ENCODE results near the gene ATP10A. TPM values are rescaled to one million over a fixed set of nuclear protein-coding genes. Genes with fewer than 3 reads are reported as not detected.

The ATP10A gene
- total RNA-seq, 2 experiments from 2014 or later, result 20.5 to 22.4 TPM

DNA sequence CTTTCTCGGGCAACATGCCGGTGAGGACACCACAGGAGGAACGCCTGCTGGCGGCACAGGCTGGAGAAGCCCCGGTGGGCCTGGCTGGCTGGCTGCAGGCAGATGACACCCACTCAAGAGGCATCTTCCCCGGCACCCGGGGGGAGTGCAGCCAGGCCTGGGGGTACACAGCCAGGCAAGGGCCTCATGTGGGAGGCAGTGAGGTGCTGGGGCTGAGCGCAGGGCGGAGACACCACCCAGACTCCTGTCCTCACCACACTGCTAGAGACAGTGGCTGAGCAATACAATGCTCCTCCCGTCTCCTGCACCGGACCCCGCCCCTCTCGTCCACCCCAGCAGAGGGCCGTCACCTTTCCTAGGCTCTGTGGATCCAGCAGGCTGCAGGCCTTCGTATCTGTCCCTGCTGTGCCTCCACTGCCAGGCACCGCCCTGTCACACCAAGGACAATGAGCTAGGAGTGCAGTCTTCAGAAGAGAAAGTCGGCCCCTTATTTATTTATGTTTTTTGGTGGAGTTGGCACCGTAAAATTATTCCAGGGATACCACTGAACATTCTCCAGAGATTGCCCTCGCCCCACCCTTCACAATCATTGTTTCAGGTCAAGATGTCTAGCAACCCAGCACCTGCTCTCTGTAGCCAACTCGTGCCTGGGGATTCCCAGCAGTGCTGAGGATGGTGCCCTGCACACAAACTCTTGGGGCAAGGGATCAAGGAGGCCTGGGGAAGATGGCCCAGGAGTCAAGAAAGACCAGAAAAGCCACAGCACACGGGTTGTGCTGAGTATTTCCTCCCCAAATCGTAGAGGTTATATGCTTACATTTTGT, 129.1 kb downstream of the ATP10A start:
- ChIA-PET CTCF (no interaction called here), POLR2A (no interaction called here)
- H3K4me3 Mint-ChIP-seq, result no peak overlapping the region
- no peaks in the 10 kb centered on the region for H3K9me3 Mint-ChIP-seq (ENCODE audit: low read depth)
- H3K36me3 Mint-ChIP-seq (ENCODE audit: low read depth), result peaks cover 2% of the 10 kb centered on the region
- intact Hi-C loops (cut with DNase I, micrococcal nuclease), result no loop called here
- ATAC-seq (no peak), DNase-seq (no peak)
- H3K27ac Mint-ChIP-seq, result no peak overlapping the region
- H3K4me1 Mint-ChIP-seq, result no peaks in the 10 kb centered on the region
- no peaks in the 10 kb centered on the region for H3K27me3 Mint-ChIP-seq

DNA sequence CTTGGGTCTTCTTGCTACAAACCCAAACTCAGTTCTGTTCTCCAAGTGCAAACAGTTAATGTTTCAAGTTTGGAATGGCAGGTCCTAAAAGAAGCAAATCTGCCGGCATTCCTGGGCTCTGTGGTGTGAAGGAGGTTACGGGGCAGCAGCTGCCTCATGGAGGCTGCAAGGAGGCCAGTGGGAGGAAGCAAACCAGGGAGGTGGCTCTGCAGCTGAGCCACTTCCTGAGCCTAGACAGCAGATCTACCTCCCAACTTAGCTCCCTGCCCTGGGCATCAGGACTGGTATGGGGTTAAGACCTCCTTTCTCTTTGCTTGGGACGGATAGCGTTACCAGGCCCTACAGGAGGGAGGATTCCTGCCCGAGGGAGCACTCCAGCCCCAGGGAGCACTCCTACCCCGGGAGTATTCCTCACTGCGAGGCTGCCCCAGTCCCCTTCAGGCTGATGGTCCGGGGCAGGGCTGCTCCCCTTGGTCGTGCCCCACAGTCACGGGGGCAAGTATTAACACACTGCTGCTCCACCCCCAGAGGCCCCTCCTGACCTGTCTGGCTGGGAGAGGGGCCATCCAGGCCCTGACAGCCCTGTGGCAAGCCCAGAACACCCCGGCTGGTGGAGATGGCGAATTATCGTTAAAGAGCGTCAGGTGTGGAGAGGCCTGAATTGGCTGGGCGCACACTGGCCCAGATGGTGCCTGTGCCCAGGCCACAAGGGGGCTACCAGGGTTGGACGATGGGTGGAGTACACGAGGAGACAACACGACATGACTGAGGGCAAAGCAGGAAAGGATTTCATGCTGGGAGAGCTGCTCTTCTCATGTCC, 129.9 kb downstream of the ATP10A start:
- H3K9me3 Mint-ChIP-seq (ENCODE audit: low read depth), result no peaks in the 10 kb centered on the region
- no peak overlapping the region for H3K27ac Mint-ChIP-seq
- ATAC-seq (no peak), DNase-seq (no peak)
- H3K4me3 Mint-ChIP-seq, result no peak overlapping the region
- intact Hi-C loops (cut with DNase I, micrococcal nuclease), result no loop called here
- POLR2A ChIA-PET, result no interaction called here
- CTCF ChIA-PET, result no interaction called here
- H3K27me3 Mint-ChIP-seq, result no peaks in the 10 kb centered on the region
- H3K36me3 Mint-ChIP-seq (ENCODE audit: low read depth), result peaks cover 2% of the 10 kb centered on the region
- no peaks in the 10 kb centered on the region for H3K4me1 Mint-ChIP-seq

DNA sequence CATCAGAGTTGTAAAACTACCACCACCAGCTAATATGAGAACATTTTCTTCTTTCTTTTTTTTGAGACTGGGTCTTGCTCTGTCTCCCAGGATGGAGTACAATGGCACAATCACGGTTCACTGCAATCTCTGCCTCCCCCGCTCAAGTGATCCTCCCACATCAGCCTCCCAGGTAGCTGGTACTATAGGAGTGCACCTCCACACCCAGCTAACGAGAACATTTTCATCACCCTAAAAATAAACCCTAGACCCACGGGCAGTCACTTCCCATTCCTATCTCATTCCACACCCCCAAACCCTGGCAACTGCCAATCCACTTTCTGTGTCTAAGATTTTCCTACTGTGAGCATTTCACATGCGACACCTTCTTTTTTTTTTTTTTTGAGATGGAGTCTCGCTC, 130.9 kb downstream of the ATP10A start:
- DNase-seq (no peak), ATAC-seq (no peak)
- Mint-ChIP-seq H3K4me1 (no peaks in the 10 kb centered on the region), H3K9me3 (ENCODE audit: low read depth) (no peaks in the 10 kb centered on the region), H3K36me3 (ENCODE audit: low read depth) (peaks cover 3% of the 10 kb centered on the region), H3K4me3 (no peak overlapping the region), H3K27ac (peak overlapping the region; percentile 68), H3K27me3 (no peaks in the 10 kb centered on the region)
- intact Hi-C loops (cut with DNase I, micrococcal nuclease), result no loop called here
- ChIA-PET POLR2A (no interaction called here), CTCF (no interaction called here)

DNA sequence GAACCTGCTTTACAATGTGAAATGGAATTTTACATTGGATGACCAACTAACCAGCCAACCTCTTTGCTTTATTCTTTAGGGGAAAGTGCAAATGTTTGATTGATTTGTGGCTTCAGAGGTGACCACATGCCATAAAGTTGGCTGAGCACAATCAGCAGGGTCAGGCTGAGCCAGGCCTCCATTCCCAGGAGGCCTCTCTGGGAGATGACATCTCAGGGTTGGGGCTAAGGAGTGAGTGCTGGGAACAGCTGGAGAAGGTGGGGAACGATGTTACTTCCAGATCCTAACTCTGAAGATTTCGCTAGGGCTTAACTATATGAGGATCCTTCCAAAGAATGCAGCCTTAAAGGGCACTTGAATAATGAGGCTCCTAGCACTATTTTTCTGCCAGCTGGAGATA, 131.7 kb downstream of the ATP10A start:
- ChIA-PET CTCF (interaction anchor here (0.6 kb wide), 1 partner anchor 8 kb away, joined by 5 read pairs; no protein-coding TSS in a partner anchor), POLR2A (no interaction called here)
- H3K27ac Mint-ChIP-seq, result no peak overlapping the region
- no peak overlapping the region for H3K4me3 Mint-ChIP-seq
- intact Hi-C loops (cut with DNase I, micrococcal nuclease), result no loop called here
- DNase-seq, result no peak
- no peak for ATAC-seq
- no peaks in the 10 kb centered on the region for H3K27me3 Mint-ChIP-seq
- H3K9me3 Mint-ChIP-seq (ENCODE audit: low read depth), result no peaks in the 10 kb centered on the region
- no peaks in the 10 kb centered on the region for H3K4me1 Mint-ChIP-seq
- peaks cover 3% of the 10 kb centered on the region for H3K36me3 Mint-ChIP-seq (ENCODE audit: low read depth)

DNA sequence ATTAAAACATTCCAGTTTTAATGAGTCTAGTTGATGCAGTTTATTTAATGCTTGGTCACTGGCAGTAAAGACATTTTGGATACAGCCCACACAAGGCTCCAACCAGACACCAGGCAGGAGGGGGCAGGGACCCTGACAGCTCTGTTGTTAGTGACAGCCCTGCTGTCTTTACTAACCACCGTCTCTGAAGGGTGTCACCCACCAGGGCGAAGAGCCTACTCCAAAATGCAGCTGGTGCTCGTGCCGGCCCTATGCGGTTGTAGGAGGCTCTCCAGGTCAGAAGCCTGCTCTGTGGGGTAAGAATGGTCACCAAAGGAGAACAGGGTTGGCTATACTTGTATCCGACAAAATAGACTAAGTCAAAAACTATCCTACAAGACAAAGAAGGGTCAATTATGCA, 132.2 kb downstream of the ATP10A start:
- Mint-ChIP-seq H3K27me3 (no peaks in the 10 kb centered on the region), H3K9me3 (ENCODE audit: low read depth) (no peaks in the 10 kb centered on the region), H3K36me3 (ENCODE audit: low read depth) (peaks cover 3% of the 10 kb centered on the region), H3K4me1 (no peaks in the 10 kb centered on the region), H3K27ac (no peak overlapping the region), H3K4me3 (no peak overlapping the region)
- ATAC-seq (no peak), DNase-seq (no peak)
- intact Hi-C loops (cut with DNase I, micrococcal nuclease), result no loop called here
- ChIA-PET POLR2A (no interaction called here), CTCF (interaction anchor here (0.6 kb wide), 1 partner anchor 8 kb away, joined by 5 read pairs; no protein-coding TSS in a partner anchor)

DNA sequence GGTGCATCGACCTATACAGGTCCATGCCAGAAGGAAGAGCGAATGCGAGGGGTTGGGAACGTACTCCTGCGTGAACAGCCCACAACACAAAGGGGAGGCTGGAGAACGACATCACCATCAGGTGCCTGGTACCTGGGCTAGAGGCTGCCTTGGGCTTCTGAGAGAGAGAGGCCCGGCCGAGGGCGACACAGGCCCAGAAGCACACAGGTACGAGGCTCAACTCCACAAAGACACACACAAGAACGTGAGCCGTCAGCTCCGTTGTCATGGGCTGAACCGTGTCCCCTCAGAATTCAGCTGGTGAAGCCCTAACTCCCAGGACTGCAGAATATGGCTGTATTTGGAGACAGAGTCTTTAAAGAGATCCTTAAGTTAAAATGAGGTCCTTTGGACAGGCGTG, 134.3 kb downstream of the ATP10A start:
- H3K9me3 Mint-ChIP-seq (ENCODE audit: low read depth), result no peaks in the 10 kb centered on the region
- no peaks in the 10 kb centered on the region for H3K27me3 Mint-ChIP-seq
- H3K4me3 Mint-ChIP-seq, result no peak overlapping the region
- intact Hi-C loops (cut with DNase I, micrococcal nuclease), result no loop called here
- H3K36me3 Mint-ChIP-seq (ENCODE audit: low read depth), result peaks cover 1% of the 10 kb centered on the region
- CTCF ChIA-PET, result no interaction called here
- H3K4me1 Mint-ChIP-seq, result no peaks in the 10 kb centered on the region
- no peak overlapping the region for H3K27ac Mint-ChIP-seq
- ATAC-seq (no peak), DNase-seq (no peak)
- POLR2A ChIA-PET, result no interaction called here

DNA sequence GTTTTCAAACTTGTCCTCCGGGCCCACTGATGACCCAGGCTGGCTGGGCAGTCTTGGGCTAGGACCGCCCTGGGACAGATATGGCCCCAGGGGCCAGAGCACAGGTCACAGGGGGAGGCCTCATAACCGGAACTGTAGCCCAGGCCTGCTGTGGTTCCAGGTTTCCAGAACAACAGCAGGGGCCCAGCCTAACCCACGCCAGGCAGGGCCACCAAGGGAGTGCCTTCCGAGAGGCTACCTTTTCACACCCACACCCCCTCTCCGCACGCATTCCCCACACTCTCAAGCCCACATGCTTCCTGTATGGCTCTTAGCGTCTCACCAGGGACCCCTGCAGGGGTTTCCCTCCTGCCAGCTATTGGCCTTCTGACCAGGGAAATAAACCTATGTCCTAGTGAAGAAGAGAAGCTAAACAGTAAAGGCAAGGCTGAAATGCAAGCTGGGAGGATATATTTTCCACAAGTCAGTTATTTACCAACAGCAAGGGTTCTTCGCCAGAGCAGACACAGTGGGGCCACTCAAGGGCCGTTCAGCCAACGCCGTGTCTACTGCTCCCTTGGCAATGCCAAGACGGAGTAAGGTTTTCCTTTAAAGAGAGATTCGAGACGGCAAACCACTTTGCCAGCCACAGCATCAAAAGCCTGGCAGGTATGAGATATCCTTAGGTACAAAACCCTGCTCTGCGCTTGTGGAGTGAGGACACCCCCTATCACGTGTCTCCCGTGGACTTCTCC, 135.1 kb downstream of the ATP10A start:
- CTCF ChIA-PET, result interaction anchor here (1.8 kb wide), 1 partner anchor 18 kb away, joined by 6 read pairs; no protein-coding TSS in a partner anchor
- no peaks in the 10 kb centered on the region for H3K4me1 Mint-ChIP-seq
- ATAC-seq (no peak), DNase-seq (no peak)
- H3K4me3 Mint-ChIP-seq, result no peak overlapping the region
- intact Hi-C loops (cut with DNase I, micrococcal nuclease), result no loop called here
- no peaks in the 10 kb centered on the region for H3K27me3 Mint-ChIP-seq
- POLR2A ChIA-PET, result no interaction called here
- no peak overlapping the region for H3K27ac Mint-ChIP-seq
- no peaks in the 10 kb centered on the region for H3K9me3 Mint-ChIP-seq (ENCODE audit: low read depth)
- H3K36me3 Mint-ChIP-seq (ENCODE audit: low read depth), result peaks cover 1% of the 10 kb centered on the region

DNA sequence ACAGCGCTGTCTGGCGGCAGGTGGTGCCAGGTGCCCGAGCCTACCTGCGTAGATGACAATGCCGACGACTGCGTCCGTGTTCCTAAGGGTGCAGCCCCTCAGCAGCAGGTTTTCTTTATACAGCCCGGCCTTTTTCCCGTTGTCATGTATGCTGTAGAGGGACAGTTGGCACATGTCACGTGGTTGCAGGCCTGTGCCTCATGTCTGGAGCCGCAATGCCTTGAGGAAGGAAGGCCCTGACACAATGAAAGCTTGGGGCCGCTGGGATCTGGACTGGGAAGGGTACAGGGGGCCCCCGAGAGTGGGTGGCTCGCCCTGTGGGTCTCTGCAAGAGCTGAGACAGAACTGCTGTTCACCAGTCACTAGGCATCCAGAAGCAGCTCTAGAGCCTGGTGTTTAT, 136.0 kb downstream of the ATP10A start:
- Mint-ChIP-seq H3K36me3 (ENCODE audit: low read depth) (peaks cover 3% of the 10 kb centered on the region), H3K4me3 (no peak overlapping the region), H3K4me1 (no peaks in the 10 kb centered on the region), H3K27me3 (no peaks in the 10 kb centered on the region), H3K27ac (no peak overlapping the region), H3K9me3 (ENCODE audit: low read depth) (no peaks in the 10 kb centered on the region)
- intact Hi-C loops (cut with DNase I, micrococcal nuclease), result no loop called here
- ATAC-seq (no peak), DNase-seq (no peak)
- POLR2A ChIA-PET, result no interaction called here
- CTCF ChIA-PET, result interaction anchor here (0.6 to 1.8 kb wide), 2 partner anchors 17 to 84 kb away, joined by 3 to 6 read pairs; no protein-coding TSS in a partner anchor

DNA sequence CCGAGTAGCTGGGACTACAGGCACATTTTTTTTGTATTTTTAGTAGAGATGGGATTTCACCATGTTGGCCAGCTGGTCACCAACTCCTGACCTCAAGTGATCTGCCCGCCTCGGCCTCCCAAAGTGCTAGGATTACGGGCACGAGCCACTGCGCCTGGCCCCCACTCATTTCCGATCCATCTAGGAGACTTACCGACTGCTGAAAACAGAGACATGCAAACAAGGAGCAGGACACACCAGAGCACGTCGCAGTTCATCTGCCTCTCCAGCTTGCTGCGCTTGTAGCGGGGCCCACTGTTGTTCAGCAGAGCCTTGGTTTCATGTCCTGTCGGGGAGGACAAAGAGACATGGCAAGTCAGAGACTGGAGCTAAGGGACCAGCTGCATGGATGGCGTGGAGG, 137.4 kb downstream of the ATP10A start:
- CTCF ChIA-PET, result interaction anchor here (1.5 kb wide), 1 partner anchor 12 kb away, joined by 5 read pairs; no protein-coding TSS in a partner anchor
- no peak overlapping the region for H3K4me3 Mint-ChIP-seq
- no peak overlapping the region for H3K27ac Mint-ChIP-seq
- POLR2A ChIA-PET, result no interaction called here
- peaks cover 10% of the 10 kb centered on the region for H3K36me3 Mint-ChIP-seq (ENCODE audit: low read depth)
- ATAC-seq (no peak), DNase-seq (no peak)
- no peaks in the 10 kb centered on the region for H3K9me3 Mint-ChIP-seq (ENCODE audit: low read depth)
- H3K27me3 Mint-ChIP-seq, result no peaks in the 10 kb centered on the region
- no peaks in the 10 kb centered on the region for H3K4me1 Mint-ChIP-seq
- intact Hi-C loops (cut with DNase I, micrococcal nuclease), result no loop called here

DNA sequence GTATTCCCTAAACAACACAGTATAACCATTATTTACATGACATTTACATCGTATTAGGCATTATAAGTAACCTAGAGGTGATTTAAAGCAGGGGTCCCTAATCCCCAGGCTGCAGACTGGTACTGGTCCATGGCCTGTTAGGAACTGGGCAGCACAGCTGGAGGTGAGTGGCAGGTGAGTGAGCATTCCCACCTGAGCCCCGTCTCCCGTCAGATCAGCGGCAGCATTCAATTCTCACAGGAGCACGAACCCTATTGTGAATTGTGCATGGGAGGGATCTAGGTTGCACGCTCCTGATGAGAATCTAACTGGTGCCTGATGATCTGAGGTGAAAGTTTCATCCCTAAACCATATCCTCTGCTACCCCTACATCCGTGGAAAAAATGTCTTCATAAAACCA, 138.2 kb downstream of the ATP10A start:
- H3K4me3 Mint-ChIP-seq, result no peak overlapping the region
- no peak for ATAC-seq

DNA sequence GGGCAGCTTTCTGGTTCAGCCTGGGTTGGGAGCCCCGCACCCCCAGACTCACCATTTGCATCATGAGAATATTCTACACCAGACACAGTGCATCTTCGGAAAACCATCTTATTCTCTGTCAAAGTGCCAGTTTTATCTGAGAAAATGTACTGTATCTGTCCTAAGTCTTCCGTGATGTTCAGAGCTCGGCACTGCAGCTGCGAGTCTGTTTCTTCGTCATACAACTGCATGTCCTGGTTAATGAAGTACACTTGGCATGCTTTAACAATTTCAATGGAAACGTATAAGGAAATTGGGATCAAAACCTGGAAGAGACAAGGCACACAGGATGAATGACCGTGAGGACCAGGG, 141.5 kb downstream of the ATP10A start:
- H3K27me3 Mint-ChIP-seq, result no peaks in the 10 kb centered on the region
- DNase-seq (no peak), ATAC-seq (no peak)
- H3K27ac Mint-ChIP-seq, result no peak overlapping the region
- H3K4me1 Mint-ChIP-seq, result no peaks in the 10 kb centered on the region
- ChIA-PET CTCF (no interaction called here), POLR2A (no interaction called here)
- H3K9me3 Mint-ChIP-seq (ENCODE audit: low read depth), result no peaks in the 10 kb centered on the region
- intact Hi-C loops (cut with DNase I, micrococcal nuclease), result no loop called here
- peaks cover 18% of the 10 kb centered on the region for H3K36me3 Mint-ChIP-seq (ENCODE audit: low read depth)
- no peak overlapping the region for H3K4me3 Mint-ChIP-seq

More for the DNA sequence above, 138.2 kb downstream of the ATP10A start:
- no peaks in the 10 kb centered on the region for H3K4me1 Mint-ChIP-seq
- no peaks in the 10 kb centered on the region for H3K9me3 Mint-ChIP-seq (ENCODE audit: low read depth)
- peaks cover 12% of the 10 kb centered on the region for H3K36me3 Mint-ChIP-seq (ENCODE audit: low read depth)
- DNase-seq, result no peak
- H3K27me3 Mint-ChIP-seq, result no peaks in the 10 kb centered on the region
- H3K27ac Mint-ChIP-seq, result peak overlapping the region; percentile 55
- ChIA-PET POLR2A (no interaction called here), CTCF (interaction anchor here (1.5 kb wide), 1 partner anchor 11 kb away, joined by 5 read pairs; no protein-coding TSS in a partner anchor)
- intact Hi-C loops (cut with DNase I, micrococcal nuclease), result no loop called here
